Mesodermal cell (in vitro differentiated cells): ENCODE measurements around the gene NEK1.
"Not testable (repeated sequence)": the region's sequence is repeated elsewhere in the genome, so short reads cannot be mapped to it uniquely, and the experiment has no call there.

ENCODE experiments used
- H3K27ac ChIP-seq: 2 replicates; pipeline ENCODE4 v1.7.0; 2013; ENCODE audit warnings: mild to moderate bottlenecking, low read depth, low read length, moderate library complexity; ENCODE audit not compliant: severe bottlenecking
- H3K36me3 ChIP-seq: 2 replicates; pipeline ENCODE4 v1.7.1; 2013; ENCODE audit warnings: mild to moderate bottlenecking, low read length, moderate library complexity; ENCODE audit not compliant: control insufficient read depth, insufficient read depth
- H3K4me1 ChIP-seq: one replicate; pipeline ENCODE4 v1.7.1; 2013; ENCODE audit warnings: mild to moderate bottlenecking, low read length; ENCODE audit not compliant: insufficient read depth, control insufficient read depth, poor library complexity, severe bottlenecking
- H3K4me3 ChIP-seq: 2 replicates; pipeline ENCODE4 v1.7.0; 2013; ENCODE audit warnings: low read length, control low read depth, mild to moderate bottlenecking; ENCODE audit not compliant: insufficient read depth, poor library complexity, severe bottlenecking; ENCODE audit errors: extremely low read depth
- H3K9me3 ChIP-seq: 2 replicates; pipeline ENCODE4 v1.7.1; 2013; ENCODE audit warnings: mild to moderate bottlenecking, low read length, moderate library complexity; ENCODE audit not compliant: control insufficient read depth
- WGBS, 2 experiments: methylation state at CpG; one replicate each; pipeline ENCODE4 v1.1.5; 2013; ENCODE audit warnings: missing lambda C conversion rate in 2 of 2; ENCODE audit not compliant: insufficient coverage in 2 of 2; 5-methylcytosine and 5-hydroxymethylcytosine counted together

The NEK1 gene

DNA sequence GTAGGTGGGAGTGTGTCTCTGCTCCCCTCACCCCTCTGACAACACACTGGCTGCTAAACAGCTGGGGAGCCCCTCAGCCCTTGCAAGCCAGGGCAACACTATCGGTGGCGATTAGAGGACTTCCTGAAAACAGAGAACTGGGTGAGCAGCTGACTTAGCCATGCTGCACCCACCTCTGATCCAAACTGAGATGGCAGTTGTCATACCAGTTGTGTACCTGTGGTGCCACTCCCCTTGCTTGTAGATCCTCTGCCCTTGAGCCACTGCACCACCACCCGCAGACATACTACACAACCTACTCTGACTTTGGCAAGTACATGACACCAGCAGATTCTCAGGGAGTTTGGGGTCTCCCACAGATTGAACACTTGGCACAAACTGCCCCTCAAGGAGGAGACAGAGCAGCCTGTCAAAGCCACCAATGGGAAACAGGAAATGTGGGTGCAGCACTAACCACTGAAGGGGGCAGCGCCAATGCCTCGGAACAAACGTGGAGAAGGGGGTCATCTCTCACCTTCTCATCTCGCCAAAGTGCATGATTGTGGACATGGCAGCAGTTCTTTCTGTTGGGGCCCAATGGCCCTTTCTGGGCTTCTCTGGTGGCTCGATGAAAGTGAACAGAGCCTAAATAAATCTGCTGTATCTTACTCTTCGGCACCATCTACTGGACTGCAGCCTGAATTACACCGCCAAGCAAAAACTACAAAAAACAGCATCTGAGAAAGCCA is 119.8 kb downstream of the NEK1 start:
- Histone ChIP-seq H3K9me3 (no peaks in the 10 kb centered on the region), H3K36me3 (peaks cover 7% of the 10 kb centered on the region), H3K4me1 (no peaks in the 10 kb centered on the region), H3K4me3 (no peak overlapping the region), H3K27ac (no peak overlapping the region)
- 62 to 72% methylated on average over 7 to 10 of the region's 10 CpGs for WGBS, 2 experiments

DNA sequence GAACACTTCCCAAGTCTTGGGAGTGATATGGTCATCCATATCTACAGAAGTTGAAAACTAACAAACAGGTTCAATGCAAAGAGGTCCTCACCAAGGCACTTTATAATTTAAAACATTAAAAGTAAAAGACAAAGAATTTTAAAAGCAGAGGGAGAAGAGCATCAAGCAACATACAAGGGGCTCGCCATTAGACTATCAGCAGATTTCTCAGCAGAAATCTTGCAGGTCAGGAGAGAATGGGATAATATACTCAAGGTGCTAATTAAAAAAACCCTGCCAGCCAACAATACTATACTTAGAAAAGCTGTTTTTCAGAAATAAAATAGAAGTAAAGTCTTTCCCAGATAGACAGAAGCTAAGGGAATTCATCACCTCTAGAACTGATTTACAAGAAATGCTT is 121.2 kb downstream of the NEK1 start:
- no peaks in the 10 kb centered on the region for H3K4me1 ChIP-seq
- H3K27ac ChIP-seq: no peak overlapping the region
- H3K4me3 ChIP-seq: no peak overlapping the region
- peaks cover 7% of the 10 kb centered on the region for H3K36me3 ChIP-seq
- WGBS, 2 experiments: no CpG with 5 or more reads among the region's 1 CpG
- H3K9me3 ChIP-seq: no peaks in the 10 kb centered on the region

DNA sequence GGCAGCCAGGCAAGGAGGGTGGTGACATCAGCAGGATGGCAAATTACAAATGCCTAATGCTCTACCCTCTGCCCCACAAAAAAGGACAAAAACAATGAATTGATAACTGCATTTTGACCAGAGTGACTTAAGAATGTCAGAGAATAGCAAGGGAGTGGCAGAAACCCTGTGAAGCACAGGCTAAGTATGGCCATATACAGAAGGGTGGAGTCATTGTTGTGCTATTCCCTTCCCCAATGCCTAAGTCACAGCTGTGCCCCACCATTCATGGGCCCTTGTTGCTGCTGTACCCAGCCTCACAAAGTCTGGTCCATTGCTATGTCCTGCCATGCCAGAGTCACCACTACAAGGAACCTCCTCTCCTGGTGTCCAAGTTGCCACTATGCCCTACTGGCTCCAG is 123.1 kb downstream of the NEK1 start:
- Histone ChIP-seq H3K36me3 (peaks cover 7% of the 10 kb centered on the region), H3K4me1 (no peaks in the 10 kb centered on the region), H3K4me3 (no peak overlapping the region), H3K9me3 (no peaks in the 10 kb centered on the region), H3K27ac (no peak overlapping the region)

GRCh38 chr4:169485791-169486742 is 126.3 kb downstream of the NEK1 start:
- H3K4me1 ChIP-seq: no peaks in the 10 kb centered on the region
- 33 to 38% methylated on average over 3 to 4 of the region's 7 CpGs for WGBS, 2 experiments
- H3K27ac ChIP-seq: peak overlapping the region; percentile 23
- H3K4me3 ChIP-seq: no peak overlapping the region
- H3K36me3 ChIP-seq: peaks cover under 1% of the 10 kb centered on the region
- H3K9me3 ChIP-seq: no peaks in the 10 kb centered on the region

- no peaks in the 10 kb centered on the region for H3K36me3 ChIP-seq
- no peaks in the 10 kb centered on the region for H3K4me1 ChIP-seq
- H3K4me3 ChIP-seq: no peak overlapping the region
- H3K9me3 ChIP-seq: no peaks in the 10 kb centered on the region
- H3K27ac ChIP-seq: no peak overlapping the region
Observed at GRCh38 chr4:169485086-169485485, 127.3 kb downstream of the NEK1 start.

DNA sequence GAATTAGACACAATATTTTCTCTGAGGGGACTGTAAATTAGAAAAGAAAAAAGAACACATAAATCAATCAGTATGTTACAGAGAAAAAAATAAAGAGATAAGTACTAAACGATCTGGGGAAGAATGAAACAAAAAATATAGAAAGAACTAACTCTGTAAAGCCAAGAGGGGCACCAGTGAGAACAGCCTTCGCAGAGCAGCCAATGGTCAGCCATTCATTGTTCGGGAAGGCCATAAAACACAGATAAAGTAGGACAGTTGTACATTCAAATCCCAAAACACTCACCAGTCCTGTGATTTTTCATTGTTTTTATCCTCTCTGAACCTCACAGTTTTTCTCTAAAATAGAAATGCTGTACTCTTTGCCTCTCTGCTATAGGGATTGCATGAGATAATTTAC is 127.9 kb downstream of the NEK1 start:
- H3K4me1 ChIP-seq: no peaks in the 10 kb centered on the region
- H3K36me3 ChIP-seq: no peaks in the 10 kb centered on the region
- no peaks in the 10 kb centered on the region for H3K9me3 ChIP-seq
- H3K4me3 ChIP-seq: no peak overlapping the region
- no peak overlapping the region for H3K27ac ChIP-seq
- WGBS, 2 experiments: 100% methylated on average over 2 of the region's 3 CpGs

GRCh38 chr4:169464080-169464479 is 148.3 kb downstream of the NEK1 start:
- no peaks in the 10 kb centered on the region for H3K4me1 ChIP-seq
- 83 to 100% methylated on average over 1 to 2 of the region's 3 CpGs for WGBS, 2 experiments
- H3K9me3 ChIP-seq: peaks cover 3% of the 10 kb centered on the region

GRCh38 chr4:169460081-169460480 is 152.3 kb downstream of the NEK1 start:
- peaks cover 12% of the 10 kb centered on the region for H3K36me3 ChIP-seq
- H3K9me3 ChIP-seq: peaks cover 3% of the 10 kb centered on the region
- H3K4me1 ChIP-seq: no peaks in the 10 kb centered on the region
- 91 to 92% methylated on average over 2 to 5 of the region's 7 CpGs for WGBS, 2 experiments
- no peak overlapping the region for H3K4me3 ChIP-seq
- H3K27ac ChIP-seq: no peak overlapping the region

More at GRCh38 chr4:169464080-169464479, 148.3 kb downstream of the NEK1 start:
- H3K27ac ChIP-seq: no peak overlapping the region
- no peak overlapping the region for H3K4me3 ChIP-seq
- peaks cover 12% of the 10 kb centered on the region for H3K36me3 ChIP-seq

DNA sequence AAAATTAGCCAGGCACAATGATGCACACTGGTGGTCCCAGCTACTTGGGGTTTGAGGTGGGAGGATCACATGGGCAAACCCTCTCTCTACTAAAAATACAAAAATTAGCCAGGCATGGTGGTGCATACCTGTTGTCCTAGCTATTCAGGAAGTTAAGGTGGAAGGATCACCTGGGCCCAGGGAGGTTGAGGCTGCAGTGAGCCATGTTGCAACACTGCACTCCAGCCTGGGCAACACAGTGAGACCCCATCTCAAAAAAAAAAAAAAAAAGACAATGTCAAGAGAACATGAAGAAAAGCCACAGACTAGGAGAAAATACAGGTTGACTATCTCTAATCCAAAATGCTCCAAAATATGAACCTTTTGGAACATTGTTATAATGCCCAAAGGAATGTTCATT is 153.8 kb downstream of the NEK1 start:
- Histone ChIP-seq H3K27ac (no peak overlapping the region), H3K4me1 (no peaks in the 10 kb centered on the region), H3K9me3 (peaks cover 3% of the 10 kb centered on the region), H3K36me3 (peaks cover 12% of the 10 kb centered on the region), H3K4me3 (no peak overlapping the region)

GRCh38 chr4:169452644-169453043 is 159.7 kb downstream of the NEK1 start:
- H3K4me1 ChIP-seq, H3K9me3 ChIP-seq, H3K36me3 ChIP-seq, H3K4me3 ChIP-seq, H3K27ac ChIP-seq: not testable (repeated sequence)
- no CpG with 5 or more reads among the region's 1 CpG for WGBS, 2 experiments

DNA sequence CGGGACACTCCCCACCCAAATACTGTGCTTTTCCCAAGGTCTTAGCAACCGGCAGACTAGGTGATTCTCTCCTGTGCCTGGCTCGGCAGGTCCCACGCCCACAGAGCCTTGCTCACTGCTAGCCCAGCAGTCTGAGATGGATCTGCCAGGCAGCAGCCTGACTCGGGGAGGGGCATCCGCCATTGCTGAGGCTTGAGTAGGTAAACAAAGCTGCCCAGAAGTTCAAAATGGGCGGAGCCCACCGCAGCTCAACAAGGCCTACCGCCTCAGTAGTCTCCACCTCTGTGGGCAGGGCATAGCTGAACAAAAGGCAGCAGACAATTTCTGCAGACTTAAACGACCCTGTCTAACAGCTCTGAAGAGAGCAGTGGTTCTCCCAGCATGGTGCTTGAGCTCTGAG is 163.4 kb downstream of the NEK1 start:
- not testable (repeated sequence) for H3K4me1 ChIP-seq, H3K36me3 ChIP-seq, H3K9me3 ChIP-seq, H3K27ac ChIP-seq, H3K4me3 ChIP-seq
- WGBS, 2 experiments: 82 to 89% methylated on average over 10 of the region's 10 CpGs
